ENCODE measurements around the gene ASTN2. TPM values are rescaled to one million over a fixed set of nuclear protein-coding genes. Genes with fewer than 3 reads are reported as not detected.

The ASTN2 gene
- total RNA-seq, 4 donors from 2014 or later: 3.0 to 7.0 (median 5.2) TPM

- H3K27ac ChIP-seq: no peak overlapping the region
- in situ Hi-C loops (cut with MboI; ENCODE audit: low pct_ligation_motif_present in 1 of 4, low pct_unique_long_range_greater_than_20kb in 1 of 4, low sequenced_read_pairs in 3 of 4) (no loop called here), intact Hi-C loops (cut with DNase I; ENCODE audit: low total_unique reads) (no loop called here)
- TF ChIP-seq EP300 (IDR thresholded peaks at IDR 0.05; ENCODE audit: low read depth) (no peak), POLR2A (IDR thresholded peaks at IDR 0.05) (no peak), CTCF (IDR thresholded peaks at IDR 0.05) (no peak), POLR2AphosphoS5 (IDR thresholded peaks at IDR 0.05) (no peak)
- WGBS, 2 donors (ENCODE audit: low coverage in 1 of 2): 30 to 37% methylated on average over 5 to 17 of the region's 17 CpGs
- H3K27me3 ChIP-seq: peaks cover 57% of the 10 kb centered on the region
- no peak overlapping the region for H3K4me3 ChIP-seq
- no peaks in the 10 kb centered on the region for H3K36me3 ChIP-seq
- peaks cover 0 to 22% (median 14%) of the 10 kb centered on the region in 4 donors for H3K4me1 ChIP-seq
- no peak for DNase-seq
- H3K9me3 ChIP-seq: no peaks in the 10 kb centered on the region
Measured at GRCh38 chr9:117412006-117412715, 2.7 kb downstream of the ASTN2 start.

- 9 to 25% methylated on average over 1 to 4 of the region's 4 CpGs for WGBS, 2 donors (ENCODE audit: low coverage in 1 of 2)
- TF ChIP-seq POLR2AphosphoS5 (IDR thresholded peaks at IDR 0.05) (no peak), CTCF (IDR thresholded peaks at IDR 0.05) (peak; percentile 24 to 51 (median 30))
- peaks cover 0 to 22% (median 14%) of the 10 kb centered on the region in 4 donors for H3K4me1 ChIP-seq
- DNase-seq: no peak
- peaks cover 51% of the 10 kb centered on the region for H3K27me3 ChIP-seq
- no peaks in the 10 kb centered on the region for H3K36me3 ChIP-seq
- in situ Hi-C loops (cut with MboI; ENCODE audit: low pct_ligation_motif_present in 1 of 4, low pct_unique_long_range_greater_than_20kb in 1 of 4, low sequenced_read_pairs in 3 of 4): no loop called here
- intact Hi-C loops (cut with DNase I; ENCODE audit: low total_unique reads): no loop called here
- H3K9me3 ChIP-seq: no peaks in the 10 kb centered on the region
- H3K27ac ChIP-seq: no peak overlapping the region
- H3K4me3 ChIP-seq: no peak overlapping the region
Measured at GRCh38 chr9:117411547-117411946, 3.3 kb downstream of the ASTN2 start.

GRCh38 chr9:117409321-117409720 is 5.5 kb downstream of the ASTN2 start:
- no peaks in the 10 kb centered on the region for H3K36me3 ChIP-seq
- in situ Hi-C loops (cut with MboI; ENCODE audit: low pct_ligation_motif_present in 1 of 4, low pct_unique_long_range_greater_than_20kb in 1 of 4, low sequenced_read_pairs in 3 of 4): no loop called here
- no peaks in the 10 kb centered on the region for H3K9me3 ChIP-seq
- DNase-seq: no peak
- no peak overlapping the region for H3K27ac ChIP-seq
- TF ChIP-seq POLR2AphosphoS5 (IDR thresholded peaks at IDR 0.05) (no peak), CTCF (IDR thresholded peaks at IDR 0.05) (no peak), POLR2A (IDR thresholded peaks at IDR 0.05) (no peak), EP300 (IDR thresholded peaks at IDR 0.05; ENCODE audit: low read depth) (no peak)
- intact Hi-C loops (cut with DNase I; ENCODE audit: low total_unique reads): no loop called here
- peaks cover 0 to 13% (median 10%) of the 10 kb centered on the region in 4 donors for H3K4me1 ChIP-seq
- 58% methylated on average over 5 of the region's 5 CpGs; no CpG with 5 or more reads in 1 of the 2 donors for WGBS, 2 donors (ENCODE audit: low coverage in 1 of 2)
- no peak overlapping the region for H3K4me3 ChIP-seq
- H3K27me3 ChIP-seq: peaks cover 34% of the 10 kb centered on the region

GRCh38 chr9:117407436-117408022 is 7.3 kb downstream of the ASTN2 start:
- no peaks in the 10 kb centered on the region for H3K36me3 ChIP-seq
- in situ Hi-C loops (cut with MboI; ENCODE audit: low pct_ligation_motif_present in 1 of 4, low pct_unique_long_range_greater_than_20kb in 1 of 4, low sequenced_read_pairs in 3 of 4) (no loop called here), intact Hi-C loops (cut with DNase I; ENCODE audit: low total_unique reads) (no loop called here)
- DNase-seq: no peak
- no peaks in the 10 kb centered on the region for H3K4me1 ChIP-seq
- WGBS, 2 donors (ENCODE audit: low coverage in 1 of 2): 20 to 28% methylated on average over 2 of the region's 2 CpGs
- TF ChIP-seq CTCF (IDR thresholded peaks at IDR 0.05) (no peak), POLR2A (IDR thresholded peaks at IDR 0.05) (no peak), POLR2AphosphoS5 (IDR thresholded peaks at IDR 0.05) (no peak), EP300 (IDR thresholded peaks at IDR 0.05; ENCODE audit: low read depth) (no peak)
- no peak overlapping the region for H3K27ac ChIP-seq
- H3K4me3 ChIP-seq: no peak overlapping the region
- peaks cover 16% of the 10 kb centered on the region for H3K27me3 ChIP-seq
- no peaks in the 10 kb centered on the region for H3K9me3 ChIP-seq

All from transverse colon (tissue), 4 donors.